ENCODE measurements around the gene LENEP.
A peak's percentile ranks its signal among the peaks of the same experiment; 100 is the strongest.

LENEP gene

GRCh38 chr1:154993572-154994268, at the start of gene LENEP:
LENEP (plus strand) TSS chr1:154993586; CDS start chr1:154993608, 22 bp downstream.
- peak; percentile 16 for DNase-seq

- peak; percentile 42 for DNase-seq
Measured at GRCh38 chr1:154943649-154944400, 49.6 kb upstream of the LENEP start.

GRCh38 chr1:154944401-154945159, 48.8 kb upstream of the LENEP start:
- DNase-seq, result no peak

GRCh38 chr1:154945160-154945961, 48.0 kb upstream of the LENEP start:
- DNase-seq, result no peak

GRCh38 chr1:154945962-154946850, 47.2 kb upstream of the LENEP start:
- no peak for DNase-seq

GRCh38 chr1:154948079-154948478, 45.3 kb upstream of the LENEP start:
- no peak for DNase-seq

- no peak for DNase-seq
Measured at GRCh38 chr1:154951901-154952657, 41.3 kb upstream of the LENEP start.

- DNase-seq, result no peak
Measured at GRCh38 chr1:154952664-154953063, 40.7 kb upstream of the LENEP start.

- no peak for DNase-seq
Measured at GRCh38 chr1:154953611-154954038, 39.8 kb upstream of the LENEP start.

GRCh38 chr1:154954541-154954940, 38.8 kb upstream of the LENEP start:
- DNase-seq, result no peak

- DNase-seq, result peak; percentile 71
Measured at GRCh38 chr1:154955039-154955717, 38.2 kb upstream of the LENEP start.

- peak; percentile 94 for DNase-seq
Measured at GRCh38 chr1:154955718-154956543, 37.5 kb upstream of the LENEP start, which contains the start of gene PBXIP1. PBXIP1 (minus strand) TSS chr1:154956099; CDS start chr1:154953721, 2,378 bp downstream.

GRCh38 chr1:154956544-154956941, 36.8 kb upstream of the LENEP start:
- peak; percentile 76 for DNase-seq

- DNase-seq, result peak; percentile 29
Measured at GRCh38 chr1:154957091-154957657, 36.2 kb upstream of the LENEP start.

- DNase-seq, result no peak
Measured at GRCh38 chr1:154958036-154958435, 35.4 kb upstream of the LENEP start.

- DNase-seq, result no peak
Measured at GRCh38 chr1:154958681-154959425, 34.5 kb upstream of the LENEP start.

GRCh38 chr1:154959426-154959780, 34.0 kb upstream of the LENEP start:
- no peak for DNase-seq
